Smooth muscle cell of the brain vasculature (primary cell): ENCODE measurements around the gene IRF2BPL.

ENCODE experiments used
- DNase-seq: peaks from one replicate; pipeline ENCODE4 v3.0.0-alpha.2; 2012; ENCODE audit warnings: low read depth, low spot score

The IRF2BPL gene

DNA sequence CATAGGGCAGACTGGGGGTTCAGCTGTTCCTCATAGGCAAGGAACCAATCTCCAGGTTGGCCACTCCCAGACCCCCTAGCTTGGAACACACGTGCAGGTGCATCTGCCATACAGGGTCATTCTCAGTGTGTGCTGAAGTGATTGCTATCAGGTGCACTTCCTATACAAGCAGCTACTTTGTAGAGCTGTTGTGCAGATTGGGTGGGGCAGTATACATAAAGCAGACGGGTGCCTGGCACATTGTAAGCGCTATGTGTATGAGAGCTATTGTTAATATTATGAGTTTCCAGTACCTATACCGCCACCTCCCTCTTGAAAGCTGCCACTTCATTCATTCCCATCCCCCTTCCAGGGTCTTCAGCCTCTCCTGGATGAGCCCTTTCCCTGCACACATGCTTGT lies 17.3 kb downstream of the IRF2BPL start:
- DNase-seq: no peak

- no peak for DNase-seq
Observed at GRCh38 chr14:77009014-77009413, 19.5 kb downstream of the IRF2BPL start.

DNA sequence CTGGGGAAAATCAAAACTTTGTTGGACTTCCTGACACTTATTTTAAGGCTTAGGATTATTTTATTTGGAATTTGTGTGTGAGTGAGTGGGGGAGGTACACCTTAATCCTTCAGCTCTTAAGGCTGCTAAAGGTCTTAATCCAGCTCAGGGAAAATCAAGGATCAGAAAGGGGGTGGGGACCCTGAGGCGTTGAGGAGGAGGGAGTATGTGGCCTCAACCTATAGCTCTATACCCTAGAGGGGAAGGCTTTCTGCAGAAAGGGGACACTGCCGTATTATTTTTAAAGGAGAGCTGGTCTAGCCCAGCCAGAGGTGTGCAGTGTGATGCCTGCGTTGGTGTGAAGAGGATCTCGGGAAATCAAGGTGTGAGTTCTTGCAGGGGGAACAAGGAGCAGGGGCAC lies 20.0 kb downstream of the IRF2BPL start:
- no peak for DNase-seq

- DNase-seq: no peak
Observed at GRCh38 chr14:77007975-77008421, 20.5 kb downstream of the IRF2BPL start.

DNA sequence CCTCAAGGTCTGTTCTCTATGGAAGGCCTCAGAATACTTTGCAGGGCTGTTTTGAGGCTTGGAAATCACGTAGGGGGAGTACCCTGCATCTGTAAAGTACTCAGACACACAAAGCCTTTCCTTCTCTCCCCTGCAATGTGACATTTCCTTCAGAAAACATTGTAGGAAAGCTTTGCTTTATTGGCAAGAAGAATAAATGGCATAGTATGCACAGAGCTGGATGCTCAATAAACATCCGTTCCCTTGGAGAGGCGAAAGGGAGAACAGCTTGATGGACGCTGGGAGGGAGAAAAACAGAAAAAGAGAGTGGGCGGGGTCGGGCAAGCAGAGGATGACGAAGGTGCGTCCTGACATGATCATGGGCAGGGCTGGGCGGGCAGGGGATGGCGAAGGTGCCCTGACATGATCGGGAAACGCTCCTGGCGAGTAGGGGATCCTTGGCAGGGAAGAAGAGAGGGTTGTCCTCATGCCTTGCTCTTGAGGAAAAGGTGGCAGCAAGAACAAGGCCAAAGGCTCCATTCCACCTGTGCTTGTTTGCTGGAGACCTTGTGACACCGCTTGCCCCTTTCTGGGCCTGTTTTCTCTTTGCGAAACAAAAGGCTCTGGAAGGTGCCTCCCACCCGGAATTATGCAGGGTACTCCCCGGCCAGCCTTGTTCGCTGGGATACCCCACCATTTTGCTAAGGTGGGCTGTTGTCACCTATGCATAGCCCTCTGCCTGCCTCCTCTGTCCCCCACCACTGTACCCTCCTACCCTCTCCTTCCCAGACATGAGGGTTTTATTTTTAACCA lies 21.1 kb downstream of the IRF2BPL start:
- no peak for DNase-seq

DNA sequence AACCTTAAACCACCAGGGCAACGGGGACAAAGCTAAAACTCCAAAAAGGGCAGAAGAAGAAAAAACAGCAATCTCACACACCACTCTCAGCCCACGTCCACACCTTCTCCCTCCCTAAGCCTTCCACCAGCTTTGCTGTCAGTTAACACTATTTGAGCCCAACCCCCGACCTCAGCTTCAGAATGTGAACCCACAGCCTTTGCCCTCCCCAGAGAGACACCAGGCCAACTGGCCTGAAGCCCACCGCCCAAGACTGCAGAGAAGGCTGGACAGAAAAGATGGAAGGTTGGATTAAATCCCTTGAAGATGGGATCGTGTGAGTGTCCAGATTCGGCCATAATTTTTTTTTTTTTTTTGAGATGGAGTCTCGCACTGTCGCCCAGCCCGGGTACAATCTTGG lies 22.4 kb downstream of the IRF2BPL start:
- DNase-seq: no peak

DNA sequence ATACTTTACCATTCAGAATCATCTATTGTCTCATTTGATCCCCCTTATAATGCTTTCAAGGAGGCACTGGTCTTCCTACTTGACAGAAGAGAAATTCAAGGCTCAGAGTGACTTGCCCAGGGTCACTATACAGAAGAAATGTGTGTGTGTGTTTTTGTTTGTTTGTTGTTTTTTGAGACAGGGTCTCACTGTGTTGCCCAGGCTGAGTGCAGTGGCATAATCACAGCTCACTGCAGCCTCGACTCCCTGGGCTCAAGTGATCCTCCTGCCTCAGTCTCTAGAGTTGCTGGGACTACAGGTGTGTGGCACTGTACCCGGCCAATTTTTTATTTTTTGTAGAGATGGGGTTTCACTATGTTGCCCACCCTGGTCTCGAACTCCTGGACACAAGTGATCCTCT lies 22.9 kb downstream of the IRF2BPL start:
- DNase-seq: no peak

DNA sequence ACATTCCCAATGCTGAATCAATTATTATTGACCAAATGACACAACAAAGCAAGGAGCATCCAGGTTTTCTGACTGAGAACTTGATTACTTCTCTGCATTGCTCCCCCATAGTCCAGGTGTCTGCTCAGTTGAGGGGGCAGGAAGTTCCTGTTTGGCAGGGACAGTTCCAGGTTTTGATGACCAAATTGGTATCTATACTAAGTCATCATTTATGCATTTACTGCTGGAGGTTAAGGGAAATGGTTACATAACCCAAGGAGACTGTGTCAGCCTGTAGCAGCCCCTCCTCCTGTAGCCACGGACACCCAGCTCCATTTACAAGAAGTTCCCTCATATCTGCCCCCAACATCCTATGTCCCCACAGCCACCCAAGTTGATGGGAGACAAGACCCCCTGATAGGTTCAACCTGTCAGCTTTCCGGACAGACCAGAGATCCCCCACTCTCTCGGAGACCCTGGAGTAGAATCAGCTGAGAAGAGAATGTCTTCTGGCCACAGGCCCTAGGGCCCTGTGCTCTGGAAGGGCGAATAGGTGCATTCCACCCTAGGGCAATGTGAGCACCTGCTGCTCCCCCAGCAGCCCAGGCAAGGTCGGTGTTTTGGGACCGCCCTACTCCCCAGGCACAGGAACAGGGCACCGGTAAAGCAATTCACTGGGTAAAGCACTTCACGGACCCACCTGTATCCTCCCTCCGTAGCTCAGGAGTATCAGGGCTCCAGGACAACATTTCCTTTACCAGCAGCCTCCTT lies 23.6 kb downstream of the IRF2BPL start:
- DNase-seq: no peak

- no peak for DNase-seq
Observed at GRCh38 chr14:77003960-77004710, 24.4 kb downstream of the IRF2BPL start.

DNA sequence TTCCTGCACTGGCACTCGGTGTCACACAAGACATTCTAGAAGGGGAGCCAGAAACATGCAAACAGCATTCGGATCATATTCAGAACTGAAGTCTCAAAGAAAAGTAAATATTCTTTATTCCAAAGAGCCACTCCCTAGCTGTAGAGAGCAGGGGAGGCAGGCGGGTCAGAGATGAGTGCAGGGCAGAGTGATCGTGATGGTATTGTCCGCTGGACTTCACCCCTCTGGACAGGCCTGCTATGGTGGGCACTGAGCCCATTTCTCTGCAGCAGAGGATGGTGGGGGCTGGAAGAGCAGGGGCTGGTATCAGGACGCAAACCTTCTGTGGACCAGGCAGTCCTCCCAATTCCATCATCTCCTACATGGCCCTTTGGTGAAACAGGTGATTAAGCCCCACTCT lies 25.6 kb downstream of the IRF2BPL start:
- no peak for DNase-seq

GRCh38 chr14:77002335-77002734 lies 26.2 kb downstream of the IRF2BPL start:
- no peak for DNase-seq

DNA sequence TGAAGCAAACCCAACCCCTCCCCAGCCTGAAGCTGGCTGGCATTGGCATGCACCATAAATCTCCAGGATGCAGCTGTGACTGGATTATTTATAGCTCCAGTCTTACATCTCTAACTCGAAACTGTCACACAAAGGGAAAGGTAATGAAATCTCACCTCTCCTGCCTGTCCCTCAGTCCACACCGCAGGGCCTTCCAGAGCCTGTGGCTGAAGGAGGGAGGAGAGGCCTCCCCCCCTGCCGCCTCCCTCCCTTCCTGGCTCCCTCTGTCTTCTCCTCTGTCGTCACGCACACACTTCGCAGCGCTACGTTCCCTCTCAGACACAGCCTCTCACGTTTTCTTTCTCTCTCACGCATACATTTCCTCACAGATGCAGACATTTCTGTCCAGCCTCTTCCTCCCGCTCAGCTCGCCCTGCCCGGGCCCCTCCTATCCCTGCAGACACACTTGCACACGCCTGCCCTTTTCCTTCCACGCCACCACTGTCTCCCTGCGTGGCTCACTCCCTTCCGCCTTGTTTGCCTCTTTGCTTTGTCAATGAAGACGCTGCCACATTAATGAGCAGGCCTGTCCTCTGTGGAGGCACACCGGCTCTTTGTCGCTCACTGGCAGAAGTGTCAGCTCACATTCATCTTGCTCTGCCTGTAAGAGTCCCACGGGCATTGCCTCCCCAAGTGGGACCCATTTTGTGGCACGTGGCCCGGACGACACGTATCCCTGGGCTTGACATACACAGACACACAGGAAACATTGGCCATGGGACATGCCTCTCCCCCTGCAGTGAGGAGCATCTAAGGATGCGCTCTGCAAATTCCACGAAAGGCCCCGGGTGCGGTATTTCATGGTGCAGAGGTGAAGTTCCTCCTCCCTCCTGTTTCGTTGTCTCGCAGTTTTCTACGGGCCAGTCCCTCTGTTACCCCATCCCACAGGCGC lies 27.9 kb downstream of the IRF2BPL start:
- DNase-seq: no peak

GRCh38 chr14:76998910-76999309 lies 29.6 kb downstream of the IRF2BPL start:
- no peak for DNase-seq

GRCh38 chr14:76997257-76997970 lies 31.1 kb downstream of the IRF2BPL start:
- DNase-seq: no peak

DNA sequence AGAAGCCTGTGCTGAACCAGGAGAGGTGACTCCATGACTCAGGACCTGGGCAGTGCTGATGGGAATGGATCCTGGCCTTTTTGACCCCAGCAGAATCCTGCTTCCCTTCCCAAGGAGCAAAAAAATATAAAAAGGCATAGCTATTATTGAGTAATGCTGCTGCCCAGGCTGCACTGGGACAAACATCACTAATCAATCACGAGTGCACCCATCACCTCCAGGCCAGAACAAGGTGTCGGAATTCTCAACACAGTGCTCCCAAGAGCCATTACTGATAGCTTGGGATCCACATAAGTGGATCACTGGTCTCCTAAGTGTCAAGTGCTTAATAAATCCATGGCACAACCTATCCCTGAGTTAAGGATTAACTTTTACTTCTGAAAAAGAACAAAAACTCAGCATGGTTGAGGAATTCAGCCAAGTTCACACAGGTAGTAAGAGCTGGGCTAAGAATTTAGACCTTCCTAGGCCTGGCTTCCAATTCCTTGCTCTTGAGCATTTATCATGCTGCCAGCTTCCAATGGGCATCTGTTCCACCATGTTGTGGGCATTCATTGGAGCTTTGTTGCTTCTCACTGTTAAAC lies 31.9 kb downstream of the IRF2BPL start:
- no peak for DNase-seq

DNA sequence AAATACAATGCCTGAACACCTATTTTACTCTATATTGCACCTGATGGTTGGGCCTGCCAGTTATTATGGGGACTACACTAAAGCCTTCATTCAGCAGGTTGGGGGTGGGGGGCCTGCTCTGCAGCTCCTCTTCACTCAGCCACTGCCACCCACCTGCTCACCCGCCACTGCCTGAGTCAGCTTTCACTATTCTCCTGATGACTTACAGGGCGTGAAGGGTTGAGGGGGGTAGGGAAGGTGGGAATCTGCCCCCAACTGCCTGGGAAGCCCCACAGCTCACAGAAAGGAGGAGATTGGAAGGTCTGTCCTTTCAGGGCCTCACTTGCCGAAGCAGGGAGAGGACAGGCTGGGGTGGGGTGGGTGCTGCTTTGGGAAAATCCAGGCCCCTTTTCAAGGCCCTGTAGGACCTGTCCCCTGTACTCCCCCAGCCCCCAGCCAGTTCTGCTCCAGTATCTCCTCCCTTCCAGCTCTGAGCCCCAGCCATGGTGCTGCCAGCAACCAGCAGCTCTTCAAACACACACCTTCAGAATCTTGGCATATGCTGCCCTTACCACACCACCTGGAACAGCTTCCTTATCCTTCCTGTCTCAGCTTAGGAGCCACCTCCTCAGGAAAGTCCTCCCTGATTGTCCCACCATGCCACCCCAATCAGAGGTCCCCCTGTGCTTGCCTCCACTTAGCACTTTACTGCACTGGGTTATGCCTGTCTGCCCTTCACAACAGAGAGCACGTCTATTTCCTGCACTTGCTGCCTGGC lies 33.1 kb downstream of the IRF2BPL start:
- no peak for DNase-seq

GRCh38 chr14:76993752-76994151 lies 34.8 kb downstream of the IRF2BPL start:
- no peak for DNase-seq

GRCh38 chr14:76990084-76990483 lies 38.4 kb downstream of the IRF2BPL start:
- no peak for DNase-seq

DNA sequence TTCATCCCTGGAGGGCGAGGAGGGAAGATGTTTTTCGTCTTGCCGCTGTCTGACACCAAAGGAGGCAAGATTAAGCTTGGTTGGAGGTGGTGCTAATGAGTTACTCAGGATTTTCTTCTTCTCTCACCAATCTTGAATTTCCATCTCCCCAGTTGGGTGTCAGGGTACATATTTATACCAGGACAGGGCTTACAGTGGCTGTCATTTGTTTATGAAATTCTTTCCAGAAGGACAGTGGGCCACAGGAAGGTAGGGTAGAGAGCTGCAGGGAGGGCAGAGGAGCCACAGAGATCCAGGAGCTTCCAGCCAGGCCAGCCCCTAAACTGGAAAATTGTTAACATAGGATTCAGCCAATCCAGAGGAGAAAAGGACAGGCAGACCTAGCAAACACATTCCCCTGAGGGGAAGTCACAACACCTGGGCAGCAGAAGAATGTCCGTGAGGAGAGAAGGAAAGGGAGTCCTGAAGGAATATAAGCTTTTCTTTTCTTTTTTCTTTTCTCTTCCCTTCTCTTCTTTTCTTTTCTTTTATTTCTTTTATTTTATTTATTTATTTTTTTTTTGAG lies 40.5 kb downstream of the IRF2BPL start:
- DNase-seq: no peak
